Endodermal cell (in vitro differentiated cells): ENCODE results near the gene COMMD1. TPM values are rescaled to one million over a fixed set of nuclear protein-coding genes. Genes with fewer than 3 reads are reported as not detected.

Experiments
- DNase-seq: peaks from one replicate; pipeline ENCODE4 v3.0.0-alpha.2; 2017
- H3K27ac ChIP-seq: 2 replicates; pipeline ENCODE4 v1.5.1; 2013; ENCODE audit warnings: mild to moderate bottlenecking, low read depth, low read length, moderate library complexity
- H3K27me3 ChIP-seq: 2 replicates; pipeline ENCODE4 v1.6.1; 2013; ENCODE audit warnings: mild to moderate bottlenecking, low read length, moderate library complexity; ENCODE audit not compliant: insufficient read depth, control insufficient read depth, poor library complexity, severe bottlenecking
- H3K36me3 ChIP-seq: 2 replicates; pipeline ENCODE4 v1.7.0; 2013; ENCODE audit warnings: mild to moderate bottlenecking, low read length, moderate library complexity; ENCODE audit not compliant: control insufficient read depth, insufficient read depth
- H3K4me1 ChIP-seq: one replicate; pipeline ENCODE4 v1.7.0; 2013; ENCODE audit warnings: low read length; ENCODE audit not compliant: control insufficient read depth, insufficient read depth
- H3K4me3 ChIP-seq: 2 replicates; pipeline ENCODE4 v1.5.1; 2013; ENCODE audit warnings: mild to moderate bottlenecking, low read length, moderate library complexity
- H3K9ac ChIP-seq: 2 replicates; pipeline ENCODE4 v1.6.1; 2013; ENCODE audit warnings: mild to moderate bottlenecking, low read length, moderate library complexity; ENCODE audit not compliant: poor library complexity, severe bottlenecking; ENCODE audit errors: extremely low read depth
- H3K9me3 ChIP-seq: 2 replicates; pipeline ENCODE4 v1.6.1; 2013; ENCODE audit warnings: mild to moderate bottlenecking, low read length, moderate library complexity; ENCODE audit not compliant: control insufficient read depth
- H3K27ac Mint-ChIP-seq: 2 replicates; pipeline ENCODE4 v1.8.0; 2020; ENCODE audit warnings: mixed read lengths
- H3K27me3 Mint-ChIP-seq: 2 replicates; pipeline ENCODE4 v1.8.0; 2021; ENCODE audit warnings: mild to moderate bottlenecking, mixed read lengths; ENCODE audit not compliant: insufficient read depth
- H3K36me3 Mint-ChIP-seq: 2 replicates; pipeline ENCODE4 v1.8.0; 2020; ENCODE audit warnings: low read depth, mixed read lengths
- H3K4me1 Mint-ChIP-seq: 2 replicates; pipeline ENCODE4 v1.8.0; 2020; ENCODE audit warnings: mixed read lengths
- H3K4me3 Mint-ChIP-seq: 2 replicates; pipeline ENCODE4 v1.8.0; 2020; ENCODE audit warnings: mild to moderate bottlenecking, moderate library complexity, mixed read lengths
- H3K9me3 Mint-ChIP-seq: 2 replicates; pipeline ENCODE4 v1.8.0; 2020; ENCODE audit warnings: mild to moderate bottlenecking, mixed read lengths
- WGBS, 2 experiments: methylation state at CpG; one replicate each; pipeline versions ENCODE4 v1.1.5 to v1.1.7; 2013; ENCODE audit warnings: missing lambda C conversion rate in 2 of 2, mixed read lengths in 1 of 2; ENCODE audit not compliant: insufficient coverage in 1 of 2, insufficient read length in 1 of 2; 5-methylcytosine and 5-hydroxymethylcytosine counted together
- total RNA-seq, 2 donors: library from RNA; stranded (reverse); fragmentation: NEBNext Ultra II Directional in 1 of 2; extraction: Animal tissue kit (Norgen Biotek cat#: 25700) in 1 of 2; gene quantifications; 2 replicates in 1 of 2; 3 replicates in 1 of 2; pipeline ENCODE4 v1.2.1, GENCODE V29; 2021
- TF ChIP-seq, protein P1 (sequence below): fragments of 200-600 bp; sonication (generic); conservative IDR thresholded peaks from 2 replicates; pipeline ENCODE4 v1.5.0; 2021; ENCODE audit warnings: antibody characterized with exemption, mild to moderate bottlenecking

The COMMD1 gene
- total RNA-seq, 2 donors from 2014 or later = 27.8 to 28.4 TPM

DNA sequence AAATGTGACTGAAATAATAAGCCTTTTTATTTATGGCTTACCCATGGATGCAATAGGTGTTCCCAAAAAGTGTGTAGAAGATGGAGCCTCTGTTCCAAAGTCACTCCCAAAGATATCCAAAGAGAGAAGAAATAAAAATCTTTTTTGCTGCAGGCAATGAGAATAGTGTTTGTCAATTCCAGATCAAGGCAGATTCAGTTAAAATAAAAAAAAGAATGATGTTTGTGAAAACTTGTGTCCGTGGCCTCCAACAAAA, 43.9 kb downstream of the COMMD1 start:
- no peak for DNase-seq
- Histone ChIP-seq H3K36me3 (no peaks in the 10 kb centered on the region), H3K27ac (no peak overlapping the region), H3K9ac (no peak overlapping the region), H3K9me3 (peaks cover 16% of the 10 kb centered on the region), H3K4me3 (no peak overlapping the region), H3K4me1 (no peaks in the 10 kb centered on the region), H3K27me3 (no peaks in the 10 kb centered on the region)
- Mint-ChIP-seq H3K4me3 (no peak overlapping the region), H3K36me3 (peaks cover 17% of the 10 kb centered on the region), H3K4me1 (no peaks in the 10 kb centered on the region), H3K27me3 (no peaks in the 10 kb centered on the region), H3K27ac (no peak overlapping the region), H3K9me3 (peaks cover 19% of the 10 kb centered on the region)
- TF ChIP-seq, protein P1, sequence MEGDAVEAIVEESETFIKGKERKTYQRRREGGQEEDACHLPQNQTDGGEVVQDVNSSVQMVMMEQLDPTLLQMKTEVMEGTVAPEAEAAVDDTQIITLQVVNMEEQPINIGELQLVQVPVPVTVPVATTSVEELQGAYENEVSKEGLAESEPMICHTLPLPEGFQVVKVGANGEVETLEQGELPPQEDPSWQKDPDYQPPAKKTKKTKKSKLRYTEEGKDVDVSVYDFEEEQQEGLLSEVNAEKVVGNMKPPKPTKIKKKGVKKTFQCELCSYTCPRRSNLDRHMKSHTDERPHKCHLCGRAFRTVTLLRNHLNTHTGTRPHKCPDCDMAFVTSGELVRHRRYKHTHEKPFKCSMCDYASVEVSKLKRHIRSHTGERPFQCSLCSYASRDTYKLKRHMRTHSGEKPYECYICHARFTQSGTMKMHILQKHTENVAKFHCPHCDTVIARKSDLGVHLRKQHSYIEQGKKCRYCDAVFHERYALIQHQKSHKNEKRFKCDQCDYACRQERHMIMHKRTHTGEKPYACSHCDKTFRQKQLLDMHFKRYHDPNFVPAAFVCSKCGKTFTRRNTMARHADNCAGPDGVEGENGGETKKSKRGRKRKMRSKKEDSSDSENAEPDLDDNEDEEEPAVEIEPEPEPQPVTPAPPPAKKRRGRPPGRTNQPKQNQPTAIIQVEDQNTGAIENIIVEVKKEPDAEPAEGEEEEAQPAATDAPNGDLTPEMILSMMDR = no peak
- 93% methylated on average over 1 of the region's 1 CpG; no CpG with 5 or more reads in 1 of the 2 experiments for WGBS, 2 experiments

DNA sequence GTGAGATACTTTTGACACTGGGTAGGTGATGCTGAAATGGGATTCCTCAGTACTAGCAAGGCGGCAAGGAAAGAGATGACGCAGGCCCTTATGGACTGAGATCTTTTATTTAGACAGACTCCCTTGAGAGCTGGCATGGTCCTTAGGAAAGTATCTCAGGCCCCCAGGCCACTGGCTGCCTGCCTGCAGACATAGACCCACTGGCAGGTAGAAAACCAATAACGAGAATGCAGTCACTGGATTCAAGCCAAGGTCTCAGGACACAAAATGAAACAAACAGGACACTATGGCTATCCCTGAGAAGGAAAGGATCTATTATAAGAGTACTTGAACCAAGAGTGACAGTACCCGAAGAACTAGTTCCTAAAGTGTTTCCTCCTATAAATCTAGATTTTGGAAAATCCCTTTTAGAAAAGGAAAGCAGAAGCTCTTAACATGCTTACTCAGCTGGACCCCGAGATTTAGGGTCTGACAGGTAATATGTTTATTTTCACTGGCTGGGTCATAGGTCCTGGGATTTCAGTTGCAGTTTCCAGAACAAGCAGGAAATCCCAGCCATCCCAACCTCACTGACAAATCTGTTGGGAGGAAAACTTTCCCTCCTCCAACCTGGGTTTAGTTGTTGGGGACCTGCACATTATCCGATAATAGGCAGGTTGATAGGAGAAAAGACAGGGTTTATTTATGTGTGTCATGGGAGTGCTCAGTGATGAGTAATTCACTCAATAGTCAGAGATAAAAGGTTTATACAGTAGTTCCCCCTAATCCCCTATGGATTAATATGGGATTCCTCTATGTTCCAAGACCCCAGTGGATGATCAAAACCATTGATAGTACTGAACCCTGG, 44.5 kb downstream of the COMMD1 start:
- no peak for DNase-seq
- H3K27me3 ChIP-seq = no peaks in the 10 kb centered on the region
- H3K4me3 ChIP-seq = no peak overlapping the region
- no peak overlapping the region for H3K27ac ChIP-seq
- H3K36me3 ChIP-seq = no peaks in the 10 kb centered on the region
- H3K4me1 ChIP-seq = no peaks in the 10 kb centered on the region
- peaks cover 16% of the 10 kb centered on the region for H3K9me3 ChIP-seq
- Mint-ChIP-seq H3K27ac (no peak overlapping the region), H3K4me3 (no peak overlapping the region), H3K4me1 (no peaks in the 10 kb centered on the region), H3K36me3 (peaks cover 17% of the 10 kb centered on the region), H3K9me3 (peaks cover 19% of the 10 kb centered on the region), H3K27me3 (no peaks in the 10 kb centered on the region)
- WGBS, 2 experiments = 92 to 100% methylated on average over 2 to 6 of the region's 6 CpGs
- H3K9ac ChIP-seq = no peak overlapping the region
- TF ChIP-seq, protein P1 = no peak

DNA sequence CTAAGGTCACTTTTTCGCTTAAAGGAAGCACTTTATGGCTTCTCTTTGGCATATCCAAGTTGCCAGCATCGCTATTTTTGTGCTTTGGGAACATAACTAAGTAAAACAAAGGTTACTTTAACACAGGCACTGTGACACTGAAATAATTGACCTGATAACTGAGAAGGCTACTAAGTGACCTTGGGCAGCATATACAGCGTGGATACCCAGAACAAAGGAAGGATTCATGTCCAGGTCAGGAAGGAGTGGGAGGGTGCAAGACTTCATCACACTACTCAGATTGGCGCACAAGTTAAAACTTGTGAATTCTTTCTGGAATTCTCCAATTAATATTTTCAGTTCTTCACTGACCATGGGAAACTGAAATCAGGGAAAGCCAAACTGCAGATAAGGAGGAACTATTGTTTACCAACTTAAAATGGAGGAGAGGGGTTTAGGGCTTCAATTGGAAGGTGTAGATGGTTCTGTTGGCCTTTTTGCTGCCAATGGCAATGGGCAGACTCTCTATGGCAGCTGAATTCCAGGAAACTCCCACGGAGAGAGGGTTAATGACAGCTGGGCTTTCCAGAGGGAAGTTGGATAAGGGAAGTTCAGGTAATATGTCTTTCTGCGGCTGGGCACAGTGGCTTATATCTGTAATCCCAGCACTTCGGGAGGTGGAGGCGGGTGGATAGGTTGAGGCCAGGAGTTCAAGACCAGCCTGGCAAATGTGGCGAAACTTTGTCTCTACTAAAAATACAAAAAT, 45.3 kb downstream of the COMMD1 start:
- H3K27me3 Mint-ChIP-seq = no peaks in the 10 kb centered on the region
- Histone ChIP-seq H3K9me3 (peaks cover 16% of the 10 kb centered on the region), H3K4me3 (no peak overlapping the region), H3K4me1 (no peaks in the 10 kb centered on the region), H3K27me3 (no peaks in the 10 kb centered on the region), H3K36me3 (no peaks in the 10 kb centered on the region), H3K27ac (no peak overlapping the region), H3K9ac (no peak overlapping the region)
- no peak overlapping the region for H3K4me3 Mint-ChIP-seq
- H3K9me3 Mint-ChIP-seq = peaks cover 19% of the 10 kb centered on the region
- TF ChIP-seq, protein P1 = no peak
- no peak overlapping the region for H3K27ac Mint-ChIP-seq
- 93 to 95% methylated on average over 8 to 9 of the region's 9 CpGs for WGBS, 2 experiments
- no peaks in the 10 kb centered on the region for H3K4me1 Mint-ChIP-seq
- H3K36me3 Mint-ChIP-seq = peaks cover 17% of the 10 kb centered on the region
- no peak for DNase-seq
